ENCODE results near the gene KCNK7. TPM values are rescaled to one million over a fixed set of nuclear protein-coding genes. Genes with fewer than 3 reads are reported as not detected.
A peak's percentile ranks its signal among the peaks of the same experiment; 100 is the strongest.

The KCNK7 gene
- total RNA-seq, 1 experiment from 2014 or later = 1.8 TPM

DNA sequence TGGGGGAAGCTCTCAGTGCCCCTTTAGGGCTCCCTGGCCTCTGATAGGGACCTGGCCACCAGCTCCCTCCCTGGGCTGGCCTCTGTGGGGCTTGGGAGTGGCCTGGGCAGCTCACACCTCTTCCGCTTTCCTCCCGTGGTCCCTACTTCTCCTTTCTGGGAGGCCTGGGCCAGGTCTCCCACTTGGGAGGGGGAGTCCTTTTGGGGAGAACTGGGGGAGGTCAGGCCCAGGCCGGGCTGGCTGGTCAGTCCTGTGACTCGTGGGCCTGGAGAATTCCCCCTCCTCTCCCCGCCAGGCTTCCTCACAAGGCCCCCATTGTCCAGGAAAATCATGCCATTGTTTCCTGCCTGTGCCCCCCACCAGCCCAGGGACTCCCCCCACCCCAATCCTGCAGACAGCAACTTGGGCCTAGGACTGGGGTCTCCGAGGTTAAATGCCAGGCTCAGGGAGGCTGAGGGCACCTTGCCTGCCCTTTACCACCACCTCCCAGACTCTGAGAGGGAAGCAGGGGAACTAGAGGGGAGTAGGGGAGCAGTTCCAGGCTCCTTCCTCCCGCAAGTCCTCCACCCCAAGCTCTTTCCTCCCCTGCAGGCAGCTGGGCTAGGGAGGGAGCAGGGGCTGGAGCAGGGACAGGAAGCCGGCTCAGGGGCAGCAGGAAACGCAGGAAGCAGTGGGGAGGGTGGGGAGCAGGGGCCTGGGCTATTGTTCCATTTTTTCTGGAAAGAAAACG, 15.6 kb upstream of the KCNK7 start:
- H3K4me1 Mint-ChIP-seq = peaks cover 16 to 32% of the 10 kb centered on the region in 2 experiments

More for the DNA sequence above, 15.6 kb upstream of the KCNK7 start:
- no peak overlapping the region for H4K5ac ChIP-seq (ENCODE audit: insufficient read length, low read depth, low read length)
- no peaks in the 10 kb centered on the region for H3K9me3 Mint-ChIP-seq
- H2BK5ac ChIP-seq (ENCODE audit: insufficient read length, low read length) = no peak overlapping the region
- peaks cover 3% of the 10 kb centered on the region for H3K79me1 ChIP-seq (ENCODE audit: insufficient read depth, low read depth, low read length, poor library complexity, severe bottlenecking)
- DNase-seq = no peak
- no peak overlapping the region for H3K18ac ChIP-seq (ENCODE audit: insufficient read length, low read depth, low read length)
- H3K27ac Mint-ChIP-seq = no peak overlapping the region
- H3K27ac ChIP-seq (ENCODE audit: insufficient read length, low read depth, low read length) = no peak overlapping the region
- H2AFZ ChIP-seq (ENCODE audit: low read length) = no peak overlapping the region
- TF ChIP-seq, protein P1, sequence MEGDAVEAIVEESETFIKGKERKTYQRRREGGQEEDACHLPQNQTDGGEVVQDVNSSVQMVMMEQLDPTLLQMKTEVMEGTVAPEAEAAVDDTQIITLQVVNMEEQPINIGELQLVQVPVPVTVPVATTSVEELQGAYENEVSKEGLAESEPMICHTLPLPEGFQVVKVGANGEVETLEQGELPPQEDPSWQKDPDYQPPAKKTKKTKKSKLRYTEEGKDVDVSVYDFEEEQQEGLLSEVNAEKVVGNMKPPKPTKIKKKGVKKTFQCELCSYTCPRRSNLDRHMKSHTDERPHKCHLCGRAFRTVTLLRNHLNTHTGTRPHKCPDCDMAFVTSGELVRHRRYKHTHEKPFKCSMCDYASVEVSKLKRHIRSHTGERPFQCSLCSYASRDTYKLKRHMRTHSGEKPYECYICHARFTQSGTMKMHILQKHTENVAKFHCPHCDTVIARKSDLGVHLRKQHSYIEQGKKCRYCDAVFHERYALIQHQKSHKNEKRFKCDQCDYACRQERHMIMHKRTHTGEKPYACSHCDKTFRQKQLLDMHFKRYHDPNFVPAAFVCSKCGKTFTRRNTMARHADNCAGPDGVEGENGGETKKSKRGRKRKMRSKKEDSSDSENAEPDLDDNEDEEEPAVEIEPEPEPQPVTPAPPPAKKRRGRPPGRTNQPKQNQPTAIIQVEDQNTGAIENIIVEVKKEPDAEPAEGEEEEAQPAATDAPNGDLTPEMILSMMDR (conservative IDR thresholded peaks at IDR 0.05) = no peak
- no peak overlapping the region for H2BK20ac ChIP-seq (ENCODE audit: low read depth, low read length, poor library complexity, severe bottlenecking)
- H2BK120ac ChIP-seq (ENCODE audit: low read depth, low read length, poor library complexity, severe bottlenecking) = no peak overlapping the region
- H3K27me3 Mint-ChIP-seq (ENCODE audit: low read depth) = peaks cover 3% of the 10 kb centered on the region
- no peaks in the 10 kb centered on the region; the same call in 1 of the 2 replicates for H3K4me1 ChIP-seq (ENCODE audit: insufficient read depth, low read length)
- peaks cover under 1% of the 10 kb centered on the region; the same call in 1 of the 2 replicates for H3K79me2 ChIP-seq (ENCODE audit: insufficient read depth, low read length)
- WGBS (ENCODE audit: extremely low coverage, insufficient read length, low lambda C conversion rate) = no CpG with 5 or more reads among the region's 10 CpGs
- H3K36me3 Mint-ChIP-seq (ENCODE audit: insufficient read depth in 1 of 3, low read depth in 3 of 3) = peaks cover 10 to 31% (median 31%) of the 10 kb centered on the region in 3 experiments; a peak in 6 of 7 replicates
- H4K20me1 ChIP-seq (ENCODE audit: control insufficient read depth, insufficient read depth, insufficient read length) = no peaks in the 10 kb centered on the region
- no peak overlapping the region for H2AK5ac ChIP-seq (ENCODE audit: insufficient read length, low read length)
- no peaks in the 10 kb centered on the region for H3K27me3 ChIP-seq (ENCODE audit: insufficient read depth, low read length)
- H3K23me2 ChIP-seq (ENCODE audit: insufficient read length, low read depth, low read length, poor library complexity, severe bottlenecking) = peaks cover 21% of the 10 kb centered on the region
- H3K4ac ChIP-seq (ENCODE audit: low read depth, low read length) = no peak overlapping the region
- H2BK15ac ChIP-seq (ENCODE audit: low read depth, low read length) = no peak overlapping the region
- H4K91ac ChIP-seq (ENCODE audit: insufficient read length, low read depth, low read length) = no peak overlapping the region
- H3K23ac ChIP-seq (ENCODE audit: insufficient read length, low read depth, low read length) = no peak overlapping the region
- no peak overlapping the region for H3K4me2 ChIP-seq (ENCODE audit: insufficient read depth, insufficient read length, low read length)
- no peak overlapping the region for H3T11ph ChIP-seq (ENCODE audit: low read length)
- no peak overlapping the region for H4K8ac ChIP-seq (replicated peaks; ENCODE audit: insufficient read length, low read depth, low read length)
- no peak overlapping the region for H3K9ac ChIP-seq (ENCODE audit: extremely low read depth, insufficient read length, low read length)
- H2BK12ac ChIP-seq (ENCODE audit: insufficient read length, low read depth, low read length) = no peak overlapping the region
- no peak overlapping the region for H3K56ac ChIP-seq (ENCODE audit: insufficient read length, low read depth, low read length)
- H3K9me3 ChIP-seq (ENCODE audit: control insufficient read depth, low read depth, low read length) = no peaks in the 10 kb centered on the region
- no peak overlapping the region for H3K14ac ChIP-seq (ENCODE audit: insufficient read depth, low read length)
- peak overlapping the region in 1 of 2 experiments; percentile 38; a peak in 2 of 5 replicates for H3K4me3 Mint-ChIP-seq
